ENCODE data around the gene ZC3H18.

ZC3H18 gene

DNA sequence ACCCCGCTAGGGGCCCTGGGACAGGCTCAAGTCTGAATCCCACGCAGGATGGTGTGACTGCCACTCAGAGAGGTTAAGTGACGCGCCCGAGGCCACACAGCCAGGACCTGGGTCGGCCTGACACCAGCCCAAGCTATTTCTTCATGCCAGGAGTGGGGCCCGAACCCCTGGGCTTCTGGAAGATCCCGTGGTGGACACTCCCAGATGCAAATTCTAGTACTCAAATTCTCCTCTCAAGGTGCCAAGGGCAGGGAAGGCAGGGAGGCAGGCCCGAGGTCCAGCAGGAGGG is 73.4 kb downstream of the ZC3H18 start:
- no peak for FAIRE-seq

- FAIRE-seq, result no peak
These were observed 75.3 kb downstream of the ZC3H18 start for GRCh38 chr16:88645455-88645854.

GRCh38 chr16:88645941-88646340 is 75.7 kb downstream of the ZC3H18 start:
- no peak for FAIRE-seq

GRCh38 chr16:88646345-88647034 is 76.3 kb downstream of the ZC3H18 start:
- FAIRE-seq, result no peak

GRCh38 chr16:88647178-88648070 is 77.2 kb downstream of the ZC3H18 start:
- no peak for FAIRE-seq

GRCh38 chr16:88649195-88649923 is 79.2 kb downstream of the ZC3H18 start:
- no peak for FAIRE-seq

GRCh38 chr16:88649924-88650748 is 79.9 kb downstream of the ZC3H18 start:
- no peak for FAIRE-seq

GRCh38 chr16:88650749-88651275 is 80.6 kb downstream of the ZC3H18 start, which contains the start of gene CYBA:
TSS of gene CYBA (minus strand) at chr16:88651053. CDS start at chr16:88651013, 40 bp downstream.
- no peak for FAIRE-seq

DNA sequence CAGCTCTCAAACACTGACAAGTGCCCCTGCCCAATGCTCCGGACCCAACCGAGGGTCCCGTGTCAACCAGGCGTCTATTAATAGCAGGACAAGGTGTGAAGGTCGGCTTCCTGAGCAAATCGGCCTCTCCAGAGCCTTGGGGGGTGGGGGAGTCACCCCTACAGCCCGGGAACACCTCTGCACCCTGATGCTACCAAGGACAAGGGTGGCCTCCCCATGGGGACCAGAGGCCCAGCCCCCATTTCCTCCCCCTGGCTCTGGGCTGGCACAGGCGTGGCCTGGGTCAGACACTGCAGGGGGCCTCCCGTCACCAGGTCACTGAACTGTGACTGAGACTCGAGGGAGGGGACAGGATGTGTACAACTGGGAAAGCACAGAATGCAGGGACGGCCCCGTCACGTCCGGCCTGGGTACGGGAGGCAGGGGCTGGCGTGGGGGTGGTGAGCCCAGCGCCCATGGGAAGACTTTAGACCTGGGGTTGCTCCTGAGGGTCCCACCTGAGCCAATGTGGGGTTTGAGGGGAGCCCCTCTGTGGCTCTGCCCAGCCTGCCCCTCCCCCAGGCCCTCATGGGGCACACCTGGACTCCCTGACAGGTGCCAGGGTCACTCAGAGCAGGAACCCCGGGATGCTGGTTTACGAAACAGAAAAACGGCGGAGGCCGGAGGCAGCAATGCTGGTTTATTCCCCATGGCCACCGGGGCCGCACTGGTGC is 81.2 kb downstream of the ZC3H18 start:
- FAIRE-seq, result no peak

DNA sequence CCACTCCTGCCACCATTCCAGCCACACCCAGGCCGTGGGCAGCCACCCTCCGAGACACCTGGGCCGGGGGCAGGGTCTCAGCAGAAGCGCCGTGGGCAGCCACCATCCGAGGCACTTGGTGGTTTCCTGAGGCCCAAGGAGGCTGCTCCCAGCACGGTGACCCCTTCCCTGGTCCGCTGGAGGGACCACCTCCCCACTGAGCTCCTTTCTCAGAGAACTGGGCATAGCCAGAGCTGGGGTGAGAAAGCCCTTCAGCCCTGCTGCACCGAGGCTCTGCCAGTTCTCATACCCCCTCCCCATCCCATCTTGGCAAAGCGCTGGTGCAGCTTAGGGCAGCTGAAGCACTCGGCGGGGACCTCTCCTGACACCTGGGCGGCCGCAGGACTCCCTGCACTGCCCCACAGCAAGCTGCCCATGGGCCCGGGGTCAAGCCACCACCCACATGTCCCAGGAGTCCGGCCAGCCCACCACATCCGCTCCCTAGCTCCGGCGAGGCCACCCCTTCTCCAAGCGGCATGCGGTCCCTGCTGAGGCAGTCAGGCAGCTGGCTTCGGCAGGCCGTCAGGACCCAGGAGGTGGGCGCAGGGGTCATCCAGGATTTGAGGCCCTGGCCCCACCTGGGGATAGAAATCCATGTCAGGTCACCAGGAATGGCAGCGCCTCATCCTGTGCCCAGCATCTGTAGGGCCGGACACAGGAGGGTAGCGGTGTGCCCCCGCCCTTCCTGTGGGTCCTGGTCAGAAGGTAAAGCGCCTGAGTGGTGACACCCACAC is 82.0 kb downstream of the ZC3H18 start:
- no peak for FAIRE-seq

- FAIRE-seq, result no peak
These were observed 82.5 kb downstream of the ZC3H18 start for GRCh38 chr16:88652762-88653063.

- no peak for FAIRE-seq
These were observed 82.9 kb downstream of the ZC3H18 start for GRCh38 chr16:88653101-88653500.

DNA sequence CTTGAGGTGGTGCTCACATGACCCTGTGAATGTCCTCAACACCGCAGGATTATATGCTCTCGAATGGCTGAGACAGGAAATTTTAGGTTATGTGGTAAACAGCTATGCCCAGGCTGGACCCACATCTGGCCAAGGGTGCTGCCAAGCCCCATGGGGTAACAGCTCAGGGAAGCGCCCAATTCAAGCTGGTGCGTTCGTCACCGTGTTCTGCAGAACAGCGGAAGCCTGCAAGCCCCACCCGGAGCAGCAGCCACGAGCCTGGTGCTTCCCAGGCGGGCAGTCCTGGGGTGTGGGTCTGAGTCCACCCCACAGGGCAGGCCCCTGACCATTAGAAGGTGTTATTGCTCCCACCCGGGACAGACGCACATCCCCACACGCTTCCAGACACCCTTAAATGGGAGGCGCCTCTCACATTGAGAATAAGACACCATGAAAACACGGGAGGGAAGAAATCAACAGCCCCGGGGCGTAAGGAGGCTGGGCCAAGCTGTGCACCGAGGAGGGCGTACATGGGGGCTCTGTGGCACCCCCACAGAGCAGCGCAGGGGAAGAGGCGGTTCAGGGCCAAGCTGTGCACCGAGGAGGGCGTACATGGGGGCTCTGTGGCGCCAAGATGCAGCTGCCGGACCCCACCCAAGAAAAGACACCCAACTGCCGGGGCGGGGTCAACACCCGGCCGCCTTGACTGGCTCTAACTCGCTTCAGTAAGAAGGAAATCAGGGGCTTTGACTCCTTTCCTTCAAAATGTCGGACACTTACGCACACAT is 83.6 kb downstream of the ZC3H18 start:
- no peak for FAIRE-seq

DNA sequence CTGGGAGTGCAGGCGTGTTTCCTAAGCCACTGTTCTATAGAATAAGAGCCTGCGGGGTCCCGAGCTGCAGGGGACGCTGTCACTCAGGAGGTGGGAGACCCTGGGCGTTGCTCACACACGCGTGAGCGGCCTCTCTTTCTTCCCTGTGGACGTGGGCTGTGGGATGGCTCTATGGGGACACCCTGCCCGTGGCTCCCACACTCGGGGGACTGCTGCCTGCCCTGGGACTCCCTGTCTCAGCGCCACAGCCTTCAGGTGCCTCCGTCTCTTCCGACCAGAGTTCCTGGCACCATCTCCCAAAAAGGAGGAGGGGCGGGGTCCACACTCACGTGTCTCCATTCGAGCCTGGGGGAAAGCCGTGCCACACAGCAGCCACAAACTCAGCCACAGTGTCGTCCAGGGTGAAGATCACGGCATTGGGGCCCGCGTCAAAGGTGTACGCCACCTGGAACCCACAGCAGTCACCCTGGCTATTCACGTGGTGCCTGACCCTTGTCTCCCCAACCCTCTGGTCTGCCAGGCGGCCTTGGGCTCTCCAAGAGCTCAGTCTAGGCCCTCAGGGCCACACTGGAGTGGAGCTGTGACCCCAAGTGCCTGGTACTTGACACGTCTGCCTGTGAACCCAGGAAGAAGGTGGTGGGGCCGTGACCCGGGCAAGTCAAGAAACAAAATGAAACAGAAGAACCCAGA is 84.3 kb downstream of the ZC3H18 start:
- FAIRE-seq, result no peak

- no peak for FAIRE-seq
These were observed 85.0 kb downstream of the ZC3H18 start for GRCh38 chr16:88655053-88655732.

DNA sequence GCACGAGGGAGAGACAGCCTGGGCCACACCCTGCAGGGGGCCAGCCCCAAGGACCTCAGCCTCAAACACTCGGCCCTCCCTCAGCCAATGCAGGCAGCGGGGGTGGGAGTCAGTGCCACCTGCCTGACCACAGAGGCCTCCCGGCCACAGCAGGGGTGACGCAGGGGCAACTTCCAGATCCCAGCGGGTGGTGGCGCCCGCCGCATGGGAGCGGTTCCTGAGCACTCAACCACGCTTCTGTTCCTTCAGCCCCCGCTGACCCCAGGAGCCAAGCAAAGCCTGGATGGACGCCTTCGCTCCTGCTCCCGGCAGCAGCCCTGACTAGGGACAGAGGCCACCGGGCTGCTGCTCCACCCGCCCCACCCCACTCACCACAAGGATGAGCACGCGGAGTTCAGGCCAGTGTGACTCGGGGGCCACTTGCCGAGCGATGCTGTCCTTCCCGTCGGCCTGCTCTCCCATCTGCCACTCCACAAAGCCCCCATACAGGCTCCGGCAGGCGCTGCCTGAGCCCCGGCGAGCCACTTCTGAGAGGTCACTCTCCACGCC is 85.6 kb downstream of the ZC3H18 start:
- no peak for FAIRE-seq

DNA sequence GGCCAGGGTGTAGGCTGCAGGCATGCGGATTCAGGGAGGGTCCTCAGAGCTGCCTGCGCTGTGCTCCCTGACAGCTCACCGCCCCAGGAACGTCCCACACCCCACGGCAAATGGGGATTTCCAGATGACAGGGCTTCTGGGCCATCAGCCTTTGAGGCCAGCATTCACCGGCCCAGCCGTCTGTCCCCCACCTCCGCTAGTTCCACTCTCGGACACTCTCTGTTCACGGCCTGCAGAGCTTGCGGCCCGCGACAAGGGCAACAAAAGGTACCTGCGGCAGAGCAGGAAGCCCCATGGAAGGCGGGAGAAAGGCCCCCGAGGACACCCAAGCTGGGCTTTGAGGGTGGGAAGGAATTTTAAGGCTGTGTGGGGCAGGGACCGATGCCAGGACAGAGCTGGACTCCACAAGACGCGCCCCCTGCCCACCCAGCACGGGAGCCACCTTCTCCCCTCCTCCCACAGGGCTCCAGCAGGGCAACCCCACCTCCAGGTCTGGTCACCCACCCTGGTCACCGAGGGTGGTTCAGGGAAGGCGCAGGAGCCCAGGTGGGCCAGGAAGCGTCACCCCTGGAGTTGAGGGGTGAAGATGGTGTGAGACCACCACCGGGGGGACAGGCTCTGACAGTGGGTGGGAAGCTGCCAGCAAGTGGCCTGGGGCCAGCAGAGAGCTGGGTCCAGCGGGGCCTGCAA is 86.2 kb downstream of the ZC3H18 start:
- no peak for FAIRE-seq

GRCh38 chr16:88657371-88657770 is 87.2 kb downstream of the ZC3H18 start:
- FAIRE-seq, result no peak
